Activated naive CD8-positive, alpha-beta T cell treated with anti-CD3 and anti-CD28 coated beads, Interleukin-2, amount 10 ng/mL, durations not matched to agents 7 days and 5 days (primary cell): ENCODE results near the gene NPAS3. TPM values are rescaled to one million over a fixed set of nuclear protein-coding genes. Genes with fewer than 3 reads are reported as not detected.

Experiments
- ATAC-seq: fragments of 150-1000 bp; cut with Tn5 transposase; one replicate; pipeline ENCODE4 v1.10.0; 2021; ENCODE audit warnings: low read depth, moderate library complexity
- POLR2A ChIA-PET: fragments of 350-600 bp; sonication (Branson Sonifier 250); formaldehyde crosslinking; loops from one replicate; lab custom pipeline; 2021; ENCODE audit warnings: antibody characterized with exemption; lab: Charles Lee
- DNase-seq: peaks from one replicate; pipeline ENCODE4 v3.0.0; 2021
- H3K27ac Mint-ChIP-seq: one replicate; pipeline ENCODE4 v1.8.0; 2022; ENCODE audit warnings: mild to moderate bottlenecking, mixed read lengths
- H3K27me3 Mint-ChIP-seq: one replicate; pipeline ENCODE4 v1.8.0; 2022; ENCODE audit warnings: mild to moderate bottlenecking, moderate library complexity, mixed read lengths
- H3K36me3 Mint-ChIP-seq: one replicate; pipeline ENCODE4 v1.8.0; 2021; ENCODE audit warnings: mild to moderate bottlenecking, mixed read lengths
- H3K4me1 Mint-ChIP-seq: one replicate; pipeline ENCODE4 v1.8.0; 2021; ENCODE audit warnings: mixed read lengths
- H3K4me3 Mint-ChIP-seq: one replicate; pipeline ENCODE4 v1.8.0; 2022; ENCODE audit warnings: mild to moderate bottlenecking, moderate library complexity, mixed read lengths
- H3K9me3 Mint-ChIP-seq: one replicate; pipeline ENCODE4 v1.8.0; 2021; ENCODE audit warnings: mixed read lengths
- total RNA-seq, 2 experiments: library from RNA; stranded (reverse); gene quantifications; one replicate each; pipeline ENCODE4 v1.2.3, GENCODE V29; 2021

Gene NPAS3
- total RNA-seq: not detected

- POLR2A ChIA-PET: no interaction called here
- peak within 1 kb of the TSS; percentile 84 for H3K4me3 Mint-ChIP-seq
- ATAC-seq (peak; percentile 32), DNase-seq (peak; percentile 39)
- H3K9me3 Mint-ChIP-seq: no peaks in the 10 kb centered on the region
- H3K27ac Mint-ChIP-seq: peak within 1 kb of the TSS; percentile 71
- peaks cover 68% of the 10 kb centered on the region for H3K27me3 Mint-ChIP-seq
- no peaks in the 10 kb centered on the region for H3K36me3 Mint-ChIP-seq
- peaks cover 5% of the 10 kb centered on the region for H3K4me1 Mint-ChIP-seq
Observed at GRCh38 chr14:32938719-32939253, at the start of gene NPAS3. Gene NPAS3, plus strand, starts transcription at chr14:32938879.

- Mint-ChIP-seq H3K9me3 (peaks cover 3% of the 10 kb centered on the region), H3K4me3 (peak overlapping the region; percentile 80), H3K27ac (peak overlapping the region; percentile 72), H3K36me3 (no peaks in the 10 kb centered on the region), H3K4me1 (peaks cover 5% of the 10 kb centered on the region), H3K27me3 (no peaks in the 10 kb centered on the region)
- ATAC-seq: no peak
- POLR2A ChIA-PET: no interaction called here
- DNase-seq: no peak
Observed at GRCh38 chr14:32896979-32897697, 41.5 kb upstream of the NPAS3 start.

DNA sequence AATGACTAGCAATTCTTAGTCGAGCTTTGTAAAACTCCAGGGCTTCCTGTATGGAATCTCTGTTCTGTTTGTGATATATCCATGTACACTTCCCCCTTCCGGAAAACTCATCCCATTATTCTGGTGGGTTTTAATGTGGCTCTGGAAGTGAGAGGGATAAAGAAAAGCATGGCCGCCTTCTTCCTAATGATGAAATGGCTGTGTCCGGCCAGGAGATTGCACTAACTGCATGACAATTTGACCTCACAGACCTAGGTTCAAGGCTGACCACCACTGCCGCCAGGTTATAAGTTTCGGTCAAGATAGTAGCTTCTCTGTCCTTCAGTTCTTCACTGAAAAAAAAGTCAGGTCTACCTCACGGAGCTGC, 41.0 kb upstream of the NPAS3 start:
- Mint-ChIP-seq H3K27ac (no peak overlapping the region), H3K9me3 (no peaks in the 10 kb centered on the region), H3K36me3 (no peaks in the 10 kb centered on the region), H3K4me3 (peak overlapping the region; percentile 80), H3K4me1 (peaks cover 5% of the 10 kb centered on the region), H3K27me3 (no peaks in the 10 kb centered on the region)
- DNase-seq (no peak), ATAC-seq (no peak)
- POLR2A ChIA-PET: no interaction called here

DNA sequence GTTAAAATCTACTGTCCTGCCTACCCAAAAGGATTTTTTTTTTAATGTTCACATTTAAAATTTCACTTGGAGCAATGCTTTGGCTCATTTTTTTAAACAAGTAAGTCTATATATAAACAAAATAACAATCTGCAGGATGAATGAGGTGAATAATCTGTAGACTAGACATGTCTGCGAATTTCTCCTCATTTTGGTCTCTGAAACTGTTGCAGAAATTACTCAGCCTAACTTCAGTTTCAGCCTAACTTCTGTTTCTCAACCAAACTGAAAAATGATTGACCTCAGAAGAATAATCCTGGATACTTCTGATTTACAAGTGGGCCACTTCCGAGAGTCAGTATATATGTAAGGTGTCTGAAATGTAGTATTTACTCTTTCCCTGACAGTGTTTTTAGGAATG, 39.8 kb upstream of the NPAS3 start:
- POLR2A ChIA-PET: no interaction called here
- DNase-seq: no peak
- peaks cover 5% of the 10 kb centered on the region for H3K4me1 Mint-ChIP-seq

DNA sequence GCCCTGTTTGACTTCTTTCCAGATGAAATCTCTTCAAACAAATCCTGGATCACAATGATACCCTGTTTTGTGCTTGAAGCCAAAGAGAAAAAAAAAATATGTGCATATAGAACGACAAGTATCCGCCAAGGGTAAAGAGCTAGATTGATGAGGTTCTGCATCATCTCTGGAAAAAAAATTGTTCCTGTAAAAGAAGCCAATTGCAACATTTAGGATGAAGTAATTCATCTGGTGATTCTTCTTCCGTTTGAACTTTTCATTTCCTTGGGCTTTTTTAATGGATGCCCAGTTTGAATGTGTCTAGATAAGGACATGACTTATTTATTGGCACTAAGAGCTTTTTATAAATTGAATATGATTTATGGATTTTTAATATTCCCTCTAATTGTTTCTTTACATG, 38.1 kb upstream of the NPAS3 start:
- Mint-ChIP-seq H3K36me3 (no peaks in the 10 kb centered on the region), H3K27me3 (no peaks in the 10 kb centered on the region), H3K4me1 (peaks cover 5% of the 10 kb centered on the region), H3K9me3 (no peaks in the 10 kb centered on the region), H3K27ac (no peak overlapping the region), H3K4me3 (no peak overlapping the region)
- ATAC-seq (no peak), DNase-seq (no peak)
- POLR2A ChIA-PET: no interaction called here

More for the DNA sequence above, 39.8 kb upstream of the NPAS3 start:
- no peak overlapping the region for H3K4me3 Mint-ChIP-seq
- no peak for ATAC-seq
- H3K9me3 Mint-ChIP-seq: no peaks in the 10 kb centered on the region
- no peak overlapping the region for H3K27ac Mint-ChIP-seq
- H3K36me3 Mint-ChIP-seq: no peaks in the 10 kb centered on the region
- no peaks in the 10 kb centered on the region for H3K27me3 Mint-ChIP-seq

DNA sequence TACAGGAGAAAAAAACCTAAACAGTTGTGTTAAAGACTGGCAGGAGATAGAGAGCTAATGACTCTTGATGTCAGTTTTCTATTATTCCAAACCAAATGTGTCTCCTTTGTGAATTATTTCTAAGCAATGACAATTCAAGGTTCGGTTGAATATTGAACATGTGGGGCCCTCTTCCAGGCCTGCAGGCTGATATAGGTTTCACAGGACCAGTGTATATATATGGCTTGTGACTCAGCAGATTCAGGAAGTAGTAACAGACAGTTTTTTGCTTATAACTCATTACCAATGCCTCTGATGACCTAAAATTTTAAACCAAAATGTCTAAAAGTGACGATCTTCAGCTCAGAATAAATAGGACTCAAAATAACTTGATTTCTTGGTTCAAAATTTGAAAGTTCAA, 33.7 kb upstream of the NPAS3 start:
- Mint-ChIP-seq H3K4me3 (no peak overlapping the region), H3K9me3 (peaks cover 3% of the 10 kb centered on the region), H3K4me1 (no peaks in the 10 kb centered on the region), H3K27ac (no peak overlapping the region), H3K27me3 (no peaks in the 10 kb centered on the region), H3K36me3 (no peaks in the 10 kb centered on the region)
- DNase-seq (no peak), ATAC-seq (no peak)
- POLR2A ChIA-PET: no interaction called here

DNA sequence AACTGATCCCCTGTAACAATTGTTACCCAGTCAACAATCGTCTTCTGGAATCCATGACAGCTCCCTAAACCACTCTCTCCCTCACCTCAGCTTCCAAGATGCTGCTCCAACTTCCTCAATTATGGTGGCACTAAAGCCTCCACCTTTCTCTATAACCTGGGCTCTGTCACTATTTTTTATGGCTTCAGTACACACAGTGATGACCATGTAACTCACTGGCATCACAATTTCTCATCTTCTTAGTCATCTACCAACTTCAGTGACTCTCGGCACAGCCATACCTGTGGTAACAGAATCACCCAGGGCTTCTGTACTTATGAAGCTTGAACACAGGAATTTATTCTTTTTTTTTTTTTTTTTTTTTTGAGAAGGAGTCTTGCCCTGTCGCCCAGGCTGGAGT, 32.0 kb upstream of the NPAS3 start:
- ATAC-seq: no peak
- Mint-ChIP-seq H3K4me3 (no peak overlapping the region), H3K27ac (no peak overlapping the region), H3K9me3 (peaks cover 3% of the 10 kb centered on the region), H3K4me1 (no peaks in the 10 kb centered on the region), H3K27me3 (no peaks in the 10 kb centered on the region), H3K36me3 (no peaks in the 10 kb centered on the region)
- DNase-seq: no peak
- POLR2A ChIA-PET: no interaction called here

- ATAC-seq (no peak), DNase-seq (no peak)
- H3K9me3 Mint-ChIP-seq: peaks cover 3% of the 10 kb centered on the region
- H3K4me3 Mint-ChIP-seq: no peak overlapping the region
- H3K36me3 Mint-ChIP-seq: no peaks in the 10 kb centered on the region
- no peaks in the 10 kb centered on the region for H3K4me1 Mint-ChIP-seq
- H3K27ac Mint-ChIP-seq: no peak overlapping the region
- POLR2A ChIA-PET: no interaction called here
- no peaks in the 10 kb centered on the region for H3K27me3 Mint-ChIP-seq
Observed at GRCh38 chr14:32908196-32909084, 30.2 kb upstream of the NPAS3 start.

- DNase-seq (no peak), ATAC-seq (no peak)
- H3K36me3 Mint-ChIP-seq: no peaks in the 10 kb centered on the region
- H3K27me3 Mint-ChIP-seq: no peaks in the 10 kb centered on the region
- H3K27ac Mint-ChIP-seq: no peak overlapping the region
- no peak overlapping the region for H3K4me3 Mint-ChIP-seq
- POLR2A ChIA-PET: no interaction called here
- peaks cover 2% of the 10 kb centered on the region for H3K9me3 Mint-ChIP-seq
- no peaks in the 10 kb centered on the region for H3K4me1 Mint-ChIP-seq
Observed at GRCh38 chr14:32913725-32914124, 25.0 kb upstream of the NPAS3 start.

- ATAC-seq (no peak), DNase-seq (no peak)
- no peaks in the 10 kb centered on the region for H3K27me3 Mint-ChIP-seq
- POLR2A ChIA-PET: no interaction called here
- no peaks in the 10 kb centered on the region for H3K36me3 Mint-ChIP-seq
- no peak overlapping the region for H3K4me3 Mint-ChIP-seq
- H3K9me3 Mint-ChIP-seq: peaks cover 2% of the 10 kb centered on the region
- no peak overlapping the region for H3K27ac Mint-ChIP-seq
- H3K4me1 Mint-ChIP-seq: no peaks in the 10 kb centered on the region
Observed at GRCh38 chr14:32914391-32914790, 24.3 kb upstream of the NPAS3 start.

DNA sequence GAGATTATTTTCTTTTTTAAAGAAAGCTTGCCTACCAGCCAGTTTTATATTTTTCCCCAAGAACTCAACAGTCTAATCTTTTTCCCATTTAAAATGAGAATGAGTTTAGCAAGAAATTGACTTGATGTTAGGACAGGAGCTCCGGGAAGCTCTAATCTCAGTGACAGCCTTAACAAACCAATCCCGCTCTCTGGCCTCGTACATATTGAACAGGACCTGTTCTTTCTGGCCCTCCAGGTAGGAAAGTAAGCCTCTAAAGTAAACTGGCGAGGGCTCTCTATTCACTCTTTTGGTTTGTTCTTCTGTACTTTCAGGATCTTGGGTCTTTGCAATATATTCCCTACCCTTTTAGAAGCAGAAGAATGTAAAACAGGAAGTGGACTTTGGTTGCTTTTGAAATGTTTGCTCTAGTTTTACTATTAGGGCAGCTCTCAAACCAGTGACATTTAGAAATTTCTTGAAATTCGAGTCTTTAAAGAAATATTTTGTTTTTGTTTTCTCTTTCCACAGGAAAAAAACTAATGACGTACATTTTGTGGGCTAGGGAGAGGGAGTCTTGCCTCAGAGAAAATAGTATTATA, 17.9 kb upstream of the NPAS3 start:
- POLR2A ChIA-PET: no interaction called here
- no peaks in the 10 kb centered on the region for H3K36me3 Mint-ChIP-seq
- no peak overlapping the region for H3K4me3 Mint-ChIP-seq
- DNase-seq (no peak), ATAC-seq (no peak)
- H3K27me3 Mint-ChIP-seq: no peaks in the 10 kb centered on the region
- peaks cover 2% of the 10 kb centered on the region for H3K9me3 Mint-ChIP-seq
- H3K27ac Mint-ChIP-seq: no peak overlapping the region
- H3K4me1 Mint-ChIP-seq: no peaks in the 10 kb centered on the region

GRCh38 chr14:32925439-32925838, 13.2 kb upstream of the NPAS3 start:
- no peak overlapping the region for H3K27ac Mint-ChIP-seq
- no peaks in the 10 kb centered on the region for H3K4me1 Mint-ChIP-seq
- H3K27me3 Mint-ChIP-seq: no peaks in the 10 kb centered on the region
- no peaks in the 10 kb centered on the region for H3K9me3 Mint-ChIP-seq
- no peaks in the 10 kb centered on the region for H3K36me3 Mint-ChIP-seq
- no peak for ATAC-seq
- POLR2A ChIA-PET: no interaction called here
- H3K4me3 Mint-ChIP-seq: no peak overlapping the region
- DNase-seq: no peak

DNA sequence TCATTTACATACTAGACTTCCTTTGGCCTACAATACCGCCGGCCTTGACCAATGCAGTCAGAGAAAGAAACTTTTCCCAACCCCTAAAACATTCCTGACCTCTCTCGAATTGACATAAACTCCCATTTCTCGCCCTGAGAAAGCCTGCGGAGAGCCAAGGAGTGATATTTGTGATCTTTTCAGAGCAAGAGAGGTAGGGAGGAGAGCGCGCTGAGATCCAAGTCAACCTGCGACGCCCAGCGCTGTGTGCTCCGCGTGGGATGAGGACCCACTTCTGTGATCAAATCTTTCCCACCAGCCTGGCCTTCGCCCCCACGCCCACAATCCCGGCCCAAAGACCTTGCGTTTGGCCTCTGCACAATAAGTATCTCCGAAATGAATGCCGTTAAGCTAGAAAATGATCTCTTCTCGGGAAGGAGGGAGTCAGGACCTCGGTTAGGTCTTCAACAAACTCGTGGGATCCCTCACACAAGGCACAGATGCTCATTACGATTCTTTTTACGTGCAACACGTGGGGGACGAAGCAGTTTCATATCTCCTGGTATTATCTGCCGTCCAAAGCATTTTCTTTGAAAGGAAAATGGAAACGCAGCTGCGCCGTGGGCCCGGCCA, 6.3 kb upstream of the NPAS3 start:
- Mint-ChIP-seq H3K4me3 (no peak overlapping the region), H3K9me3 (no peaks in the 10 kb centered on the region), H3K36me3 (no peaks in the 10 kb centered on the region), H3K27ac (no peak overlapping the region), H3K27me3 (peaks cover 55% of the 10 kb centered on the region), H3K4me1 (no peaks in the 10 kb centered on the region)
- POLR2A ChIA-PET: no interaction called here
- DNase-seq (no peak), ATAC-seq (no peak)
